Measurements from ENCODE around the gene SERPINH1.

The SERPINH1 gene

DNA sequence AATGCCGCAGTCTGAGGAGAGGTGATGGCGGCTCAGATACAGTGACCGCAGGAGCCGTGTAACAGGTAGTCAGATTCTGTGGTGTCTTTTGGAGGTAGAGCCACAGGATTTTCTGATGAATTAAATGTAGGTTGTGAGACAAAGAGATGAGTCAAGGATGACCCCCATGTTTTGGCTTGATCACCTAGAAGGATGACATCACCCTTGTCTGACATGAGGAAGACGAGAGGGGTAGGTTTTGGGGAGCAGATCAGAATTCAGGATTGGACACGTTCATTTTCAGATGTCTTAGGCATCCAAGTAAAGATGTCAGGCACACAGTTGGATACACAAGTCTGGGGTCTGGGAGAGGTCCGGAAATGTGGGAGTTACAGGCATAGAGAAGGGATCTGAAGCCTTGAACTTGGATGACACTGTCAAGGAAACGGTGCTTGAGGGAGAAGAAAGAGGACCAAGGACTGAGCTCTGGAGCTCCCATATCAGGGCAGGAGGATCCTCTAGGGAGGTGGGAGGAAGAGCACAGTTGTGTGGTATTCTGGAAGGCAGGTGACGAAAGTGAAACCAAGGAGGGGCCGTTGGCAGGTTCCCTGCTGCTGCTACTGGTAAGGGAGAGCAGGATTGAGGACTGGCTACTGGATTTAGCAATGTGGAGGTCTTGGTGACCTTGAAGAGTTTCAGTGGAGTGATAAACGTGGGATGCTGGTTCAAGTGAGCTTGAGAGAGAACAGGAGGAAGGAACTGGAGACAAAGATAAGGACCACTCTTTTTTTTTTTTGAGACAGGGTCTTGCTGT is 23.7 kb upstream of the SERPINH1 start:
- Mint-ChIP-seq H3K9me3 (no peaks in the 10 kb centered on the region), H3K36me3 (no peaks in the 10 kb centered on the region), H3K4me1 (peaks cover 25 to 34% of the 10 kb centered on the region in 2 donors), H3K4me3 (no peak overlapping the region), H3K27me3 (peaks cover 8 to 12% of the 10 kb centered on the region in 2 donors), H3K27ac (no peak overlapping the region)
- no peak for DNase-seq
- ATAC-seq (replicated peaks): no peak

DNA sequence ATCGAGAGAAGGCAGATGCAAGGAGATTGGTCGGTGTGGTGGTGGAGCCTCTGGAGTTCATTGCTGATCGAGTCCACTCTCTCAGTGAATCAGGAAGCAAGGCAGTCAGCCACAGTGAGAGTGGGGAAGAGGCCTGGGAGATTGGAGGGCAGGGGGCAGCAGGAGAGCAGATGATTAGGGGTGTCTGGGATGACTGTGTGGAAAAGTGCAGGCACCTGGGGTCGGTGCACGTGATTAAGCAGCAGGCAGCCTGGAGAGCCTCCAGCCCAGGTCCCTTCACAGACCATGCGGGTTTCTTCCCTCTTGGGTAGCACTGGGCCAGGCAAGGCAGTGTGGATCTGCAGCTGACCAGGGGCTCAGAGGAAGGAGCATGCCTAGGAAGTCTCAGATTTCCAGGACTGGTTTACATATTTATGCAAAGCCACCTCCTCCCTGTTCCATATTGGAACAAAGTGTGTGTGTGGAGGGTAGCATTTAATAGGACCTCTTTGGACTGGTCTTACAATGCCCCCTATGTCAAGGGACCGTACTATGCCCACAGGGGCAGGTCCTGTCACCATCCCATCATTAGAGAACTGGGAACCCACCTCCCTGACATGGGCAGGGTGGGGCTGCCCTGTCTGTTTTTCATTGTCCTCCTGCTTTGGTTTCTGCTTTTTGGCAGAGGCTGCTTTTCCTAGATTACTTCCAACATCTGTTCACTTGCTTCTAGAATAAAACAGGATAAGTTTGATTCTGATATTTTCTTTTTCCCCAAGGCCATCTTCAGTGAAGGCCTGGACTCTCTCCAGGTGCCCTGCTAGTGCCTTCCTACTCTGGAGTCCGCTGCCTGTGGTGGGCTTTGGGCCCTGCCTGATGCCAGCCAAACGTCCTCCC is 22.4 kb upstream of the SERPINH1 start:
- Mint-ChIP-seq H3K27ac (no peak overlapping the region), H3K27me3 (peaks cover 9 to 12% of the 10 kb centered on the region in 2 donors), H3K9me3 (no peaks in the 10 kb centered on the region), H3K36me3 (no peaks in the 10 kb centered on the region), H3K4me1 (peaks cover 25 to 30% of the 10 kb centered on the region in 2 donors), H3K4me3 (no peak overlapping the region)
- DNase-seq (no peak), ATAC-seq (replicated peaks) (no peak)

DNA sequence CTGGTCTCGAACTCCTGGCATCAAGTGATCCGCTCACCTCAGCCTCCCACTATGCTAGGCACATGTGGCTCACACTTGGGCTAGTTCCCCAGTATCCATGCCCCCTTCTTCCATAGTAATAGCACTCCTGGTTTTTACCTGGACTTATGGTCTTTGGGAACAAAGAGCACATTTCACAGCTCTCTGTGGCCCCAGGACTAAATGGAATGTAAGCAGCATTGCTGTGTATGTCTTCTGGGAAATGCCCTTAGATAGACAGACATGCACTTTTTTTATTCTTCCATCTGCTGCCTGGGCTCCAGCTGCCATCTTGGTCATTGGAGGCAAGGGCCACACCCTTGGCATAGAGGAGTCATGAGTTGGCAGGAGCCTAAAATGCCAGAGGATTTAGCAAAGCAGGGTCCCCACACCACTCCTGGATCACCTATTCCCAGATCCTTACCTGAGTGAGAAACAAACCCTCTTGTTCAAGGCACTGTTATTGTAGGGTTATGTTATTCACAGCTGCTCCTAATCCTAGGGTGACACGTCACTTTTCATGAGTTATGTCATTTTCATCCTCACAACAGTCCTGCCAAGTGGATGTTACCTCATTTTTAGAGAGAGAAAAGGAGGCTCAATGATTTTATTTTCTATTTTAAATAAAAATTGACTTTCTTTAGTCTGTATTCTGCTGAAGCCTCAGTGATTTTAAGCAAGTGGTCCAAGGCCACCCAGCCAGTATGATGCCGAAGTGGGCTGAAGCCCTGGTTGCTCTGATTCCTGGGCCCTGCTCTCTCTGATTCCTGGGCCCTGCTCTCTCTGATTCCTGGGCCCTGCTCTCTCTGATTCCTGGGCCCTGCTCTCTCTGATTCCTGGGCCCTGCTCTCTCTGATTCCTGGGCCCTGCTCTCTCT is 20.6 kb upstream of the SERPINH1 start:
- Mint-ChIP-seq H3K27me3 (peaks cover 9 to 18% of the 10 kb centered on the region in 2 donors), H3K4me3 (no peak overlapping the region), H3K27ac (no peak overlapping the region), H3K9me3 (no peaks in the 10 kb centered on the region), H3K4me1 (peaks cover 20 to 23% of the 10 kb centered on the region in 2 donors), H3K36me3 (no peaks in the 10 kb centered on the region)
- DNase-seq (no peak), ATAC-seq (replicated peaks) (no peak)

DNA sequence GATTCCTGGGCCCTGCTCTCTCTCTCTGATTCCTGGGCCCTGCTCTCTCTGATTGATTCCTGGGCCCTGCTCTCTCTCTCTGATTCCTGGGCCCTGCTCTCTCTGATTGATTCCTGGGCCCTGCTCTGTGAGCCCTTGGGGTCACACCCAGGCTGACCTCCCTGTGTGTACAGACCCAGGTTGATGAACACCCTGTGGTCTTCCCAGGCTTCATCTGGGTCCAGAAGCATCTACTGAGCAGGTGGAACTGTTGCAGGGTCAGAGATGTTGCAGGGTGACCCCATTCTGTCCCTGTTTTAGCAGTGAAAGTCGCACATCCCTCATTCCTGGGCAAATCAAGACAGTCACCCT is 20.0 kb upstream of the SERPINH1 start:
- no peaks in the 10 kb centered on the region for H3K9me3 Mint-ChIP-seq
- H3K4me3 Mint-ChIP-seq: no peak overlapping the region
- ATAC-seq (replicated peaks) (no peak), DNase-seq (no peak)
- no peaks in the 10 kb centered on the region for H3K36me3 Mint-ChIP-seq
- H3K4me1 Mint-ChIP-seq: peaks cover 15 to 17% of the 10 kb centered on the region in 2 donors
- peaks cover 13 to 24% of the 10 kb centered on the region in 2 donors for H3K27me3 Mint-ChIP-seq
- H3K27ac Mint-ChIP-seq: no peak overlapping the region

DNA sequence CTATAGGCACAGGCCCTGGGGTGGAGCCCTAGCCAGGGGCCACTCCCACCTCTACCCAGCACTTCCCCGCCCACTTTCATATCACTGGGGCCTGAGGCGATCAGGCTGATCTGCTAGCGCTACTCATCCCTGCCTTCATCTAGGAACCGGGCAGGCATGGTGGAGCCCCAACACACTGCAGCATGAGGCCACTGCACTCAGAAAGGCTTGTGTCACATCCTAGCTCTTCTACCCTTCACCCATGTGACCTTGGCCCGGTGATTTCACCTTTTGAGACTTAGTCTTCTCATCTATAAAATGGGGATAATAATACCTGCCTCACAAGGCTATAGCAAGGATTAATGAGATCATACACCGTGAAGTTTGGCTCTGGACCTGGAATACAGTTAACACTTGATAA is 18.2 kb upstream of the SERPINH1 start:
- H3K27me3 Mint-ChIP-seq: peaks cover 16 to 20% of the 10 kb centered on the region in 2 donors
- no peaks in the 10 kb centered on the region for H3K9me3 Mint-ChIP-seq
- no peak overlapping the region for H3K27ac Mint-ChIP-seq

DNA sequence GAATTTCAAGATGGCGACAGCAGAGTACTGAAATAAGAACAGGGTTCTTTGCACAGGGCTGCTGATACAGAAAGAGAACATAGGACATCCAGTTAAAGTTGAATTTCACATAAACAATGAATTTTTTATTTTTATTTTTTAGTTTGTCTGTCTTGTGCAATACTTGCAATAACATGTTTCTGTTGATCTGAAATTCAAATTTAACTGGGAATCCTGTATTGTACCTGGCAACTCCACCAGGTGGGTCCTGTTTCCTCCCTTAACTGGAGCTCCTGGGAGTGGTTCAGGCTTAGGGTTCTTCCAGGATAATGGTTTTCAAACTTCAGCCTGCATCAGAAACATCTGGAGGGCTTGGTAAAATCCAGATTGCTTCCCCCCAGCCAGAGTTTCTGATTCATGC is 14.9 kb upstream of the SERPINH1 start:
- H3K4me1 Mint-ChIP-seq: peaks cover 3 to 5% of the 10 kb centered on the region in 2 donors

More for the DNA sequence above, 18.2 kb upstream of the SERPINH1 start:
- peaks cover 3 to 5% of the 10 kb centered on the region in 2 donors for H3K4me1 Mint-ChIP-seq
- peak in 1 of 2 donors; percentile 27 for ATAC-seq (replicated peaks)
- no peaks in the 10 kb centered on the region for H3K36me3 Mint-ChIP-seq
- DNase-seq: no peak
- H3K4me3 Mint-ChIP-seq: no peak overlapping the region

DNA sequence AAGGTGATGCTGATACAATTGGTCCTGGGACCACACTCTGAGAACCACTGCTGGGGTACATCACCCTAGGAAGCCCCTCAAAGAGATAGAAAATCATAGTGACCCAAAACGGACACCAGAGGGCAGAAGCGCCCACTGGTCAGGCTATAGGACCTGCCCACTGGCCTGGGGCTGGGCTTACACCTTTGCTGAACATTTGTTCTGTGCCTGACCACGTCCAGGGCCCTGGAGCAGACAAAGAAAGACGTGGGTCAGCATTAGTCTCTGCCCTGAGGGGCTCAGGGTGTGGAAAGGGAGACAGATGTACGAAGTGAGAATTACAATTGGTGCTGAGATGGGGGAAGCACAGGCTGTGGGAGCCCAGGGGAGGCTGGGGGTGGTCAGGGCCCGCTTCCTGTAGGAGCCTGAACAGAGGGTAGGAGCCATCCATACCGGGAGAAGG is 14.4 kb upstream of the SERPINH1 start:
- Mint-ChIP-seq H3K27ac (peak overlapping the region; percentile 15), H3K9me3 (peaks cover 0 to 2% of the 10 kb centered on the region in 2 donors), H3K4me3 (no peak overlapping the region), H3K27me3 (peaks cover 13 to 20% of the 10 kb centered on the region in 2 donors), H3K4me1 (peaks cover 3 to 5% of the 10 kb centered on the region in 2 donors), H3K36me3 (no peaks in the 10 kb centered on the region)
- ATAC-seq (replicated peaks): peak; percentile 65 to 74
- DNase-seq: no peak

More for the DNA sequence above, 14.9 kb upstream of the SERPINH1 start:
- no peak for ATAC-seq (replicated peaks)
- H3K27ac Mint-ChIP-seq: no peak overlapping the region
- no peaks in the 10 kb centered on the region for H3K36me3 Mint-ChIP-seq
- no peak for DNase-seq
- peaks cover 13 to 20% of the 10 kb centered on the region in 2 donors for H3K27me3 Mint-ChIP-seq
- H3K4me3 Mint-ChIP-seq: no peak overlapping the region
- peaks cover 0 to 2% of the 10 kb centered on the region in 2 donors for H3K9me3 Mint-ChIP-seq

DNA sequence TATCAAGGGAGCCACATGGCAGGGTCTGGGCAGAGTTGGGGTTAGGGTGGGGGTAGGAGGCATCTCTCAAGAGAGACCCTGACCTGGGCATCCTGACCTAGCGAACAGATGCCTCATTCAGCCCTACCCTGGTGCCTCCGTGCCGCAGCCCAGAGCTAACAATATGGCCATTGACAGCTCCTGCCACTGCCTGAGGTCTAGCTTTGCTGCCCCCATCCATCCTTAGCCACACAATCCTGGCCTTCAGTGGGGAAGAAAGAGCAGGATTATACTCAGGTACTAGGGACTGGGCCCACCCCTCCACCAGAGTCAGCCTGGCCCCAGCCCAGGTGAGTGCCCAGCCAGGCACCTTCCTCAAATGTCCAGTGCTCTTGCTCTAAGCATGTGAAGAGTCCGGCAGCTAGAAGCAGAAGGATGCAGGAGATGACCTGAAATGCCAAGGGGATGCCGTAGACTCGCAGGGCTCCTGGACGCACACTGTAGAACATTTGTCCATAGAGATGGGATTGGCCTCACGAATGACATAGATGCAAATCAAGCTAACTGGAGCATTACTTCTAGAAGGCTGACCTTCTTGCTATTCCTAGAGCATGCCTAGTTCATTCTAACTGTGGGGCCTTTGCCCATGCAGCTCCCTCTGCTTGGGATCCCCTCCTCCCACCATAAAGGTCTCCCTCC is 13.3 kb upstream of the SERPINH1 start:
- DNase-seq (no peak), ATAC-seq (replicated peaks) (no peak)
- peaks cover 0 to 2% of the 10 kb centered on the region in 2 donors for H3K9me3 Mint-ChIP-seq
- H3K27ac Mint-ChIP-seq: no peak overlapping the region
- H3K4me1 Mint-ChIP-seq: peaks cover 3 to 5% of the 10 kb centered on the region in 2 donors
- H3K4me3 Mint-ChIP-seq: no peak overlapping the region
- no peaks in the 10 kb centered on the region for H3K36me3 Mint-ChIP-seq
- H3K27me3 Mint-ChIP-seq: peaks cover 13 to 16% of the 10 kb centered on the region in 2 donors

DNA sequence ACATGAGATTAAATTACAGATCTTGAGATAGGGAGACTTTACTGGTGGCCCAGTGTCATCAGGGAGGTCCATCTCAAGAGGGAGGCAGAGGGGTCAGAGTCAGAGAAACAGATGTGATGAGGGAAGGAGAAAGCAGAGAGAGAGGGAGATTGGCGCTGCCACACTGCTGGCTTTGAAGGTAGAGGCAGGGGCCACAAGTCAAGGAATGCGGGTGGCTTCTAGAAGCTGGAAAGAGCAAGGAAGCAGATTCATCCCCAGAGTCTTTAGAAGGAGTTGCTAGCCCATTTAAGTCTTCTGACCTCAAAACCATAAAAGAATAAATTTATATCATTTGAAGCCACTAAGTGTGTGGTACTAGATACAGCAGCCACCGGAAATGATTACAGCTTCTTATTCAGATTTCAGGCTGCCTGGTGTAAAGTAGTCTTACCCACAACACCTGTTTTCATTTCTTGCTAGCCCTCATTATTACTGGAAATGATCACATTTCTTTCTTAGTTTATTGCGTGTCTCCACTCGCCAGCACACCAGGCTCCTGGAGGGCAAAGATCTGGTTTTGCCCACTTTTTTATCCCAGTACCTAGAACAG is 12.6 kb upstream of the SERPINH1 start:
- H3K4me3 Mint-ChIP-seq: no peak overlapping the region
- ATAC-seq (replicated peaks) (no peak), DNase-seq (no peak)
- no peak overlapping the region for H3K27ac Mint-ChIP-seq
- peaks cover 0 to 2% of the 10 kb centered on the region in 2 donors for H3K9me3 Mint-ChIP-seq
- H3K4me1 Mint-ChIP-seq: peaks cover 3 to 5% of the 10 kb centered on the region in 2 donors
- H3K27me3 Mint-ChIP-seq: peaks cover 13 to 16% of the 10 kb centered on the region in 2 donors
- H3K36me3 Mint-ChIP-seq: no peaks in the 10 kb centered on the region

DNA sequence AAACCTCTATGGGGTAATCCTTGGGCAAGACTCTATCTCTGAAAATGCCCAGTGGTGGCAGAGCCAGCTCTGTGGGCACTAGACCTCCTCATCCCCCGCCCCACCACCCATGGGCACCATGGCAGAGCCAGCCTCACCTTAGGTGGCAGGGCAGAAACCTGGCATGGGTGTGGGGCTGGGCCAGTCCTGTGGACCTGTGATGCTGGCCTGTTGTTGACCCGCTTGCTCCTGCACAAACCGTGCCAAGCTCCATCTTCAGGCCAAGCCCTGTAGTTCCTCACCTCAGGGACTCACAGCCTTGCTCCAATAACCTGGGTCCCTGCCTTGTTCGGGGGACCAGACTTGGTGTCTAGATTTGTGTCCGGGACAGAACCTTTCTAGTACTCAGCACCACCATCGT is 8.9 kb upstream of the SERPINH1 start:
- Mint-ChIP-seq H3K27me3 (peaks cover 6 to 27% of the 10 kb centered on the region in 2 donors), H3K4me1 (no peaks in the 10 kb centered on the region), H3K4me3 (no peak overlapping the region), H3K27ac (no peak overlapping the region), H3K9me3 (peaks cover 0 to 2% of the 10 kb centered on the region in 2 donors), H3K36me3 (no peaks in the 10 kb centered on the region)
- ATAC-seq (replicated peaks): no peak
- DNase-seq: no peak

DNA sequence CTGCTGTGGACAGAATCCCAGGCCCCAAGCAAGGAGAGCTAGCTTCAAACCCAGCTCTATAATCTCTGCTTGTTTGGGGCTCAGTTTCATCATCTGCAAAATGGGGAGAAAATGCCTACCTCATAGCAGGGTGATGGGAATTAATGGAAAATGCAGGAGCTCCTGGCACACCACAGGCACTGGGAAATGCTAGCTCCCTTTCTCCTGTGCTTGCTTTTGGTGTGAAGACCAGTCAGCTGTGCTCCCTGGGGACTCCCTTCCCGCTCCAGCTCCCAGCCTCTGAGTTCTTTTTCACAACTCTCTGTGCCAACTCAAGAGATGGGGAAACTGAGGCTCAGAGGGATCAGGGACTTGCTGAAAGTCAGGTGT is 8.2 kb upstream of the SERPINH1 start:
- Mint-ChIP-seq H3K4me1 (no peaks in the 10 kb centered on the region), H3K36me3 (no peaks in the 10 kb centered on the region), H3K27me3 (peaks cover 6 to 27% of the 10 kb centered on the region in 2 donors), H3K9me3 (peaks cover 0 to 2% of the 10 kb centered on the region in 2 donors), H3K4me3 (no peak overlapping the region), H3K27ac (no peak overlapping the region)
- no peak for ATAC-seq (replicated peaks)
- no peak for DNase-seq

DNA sequence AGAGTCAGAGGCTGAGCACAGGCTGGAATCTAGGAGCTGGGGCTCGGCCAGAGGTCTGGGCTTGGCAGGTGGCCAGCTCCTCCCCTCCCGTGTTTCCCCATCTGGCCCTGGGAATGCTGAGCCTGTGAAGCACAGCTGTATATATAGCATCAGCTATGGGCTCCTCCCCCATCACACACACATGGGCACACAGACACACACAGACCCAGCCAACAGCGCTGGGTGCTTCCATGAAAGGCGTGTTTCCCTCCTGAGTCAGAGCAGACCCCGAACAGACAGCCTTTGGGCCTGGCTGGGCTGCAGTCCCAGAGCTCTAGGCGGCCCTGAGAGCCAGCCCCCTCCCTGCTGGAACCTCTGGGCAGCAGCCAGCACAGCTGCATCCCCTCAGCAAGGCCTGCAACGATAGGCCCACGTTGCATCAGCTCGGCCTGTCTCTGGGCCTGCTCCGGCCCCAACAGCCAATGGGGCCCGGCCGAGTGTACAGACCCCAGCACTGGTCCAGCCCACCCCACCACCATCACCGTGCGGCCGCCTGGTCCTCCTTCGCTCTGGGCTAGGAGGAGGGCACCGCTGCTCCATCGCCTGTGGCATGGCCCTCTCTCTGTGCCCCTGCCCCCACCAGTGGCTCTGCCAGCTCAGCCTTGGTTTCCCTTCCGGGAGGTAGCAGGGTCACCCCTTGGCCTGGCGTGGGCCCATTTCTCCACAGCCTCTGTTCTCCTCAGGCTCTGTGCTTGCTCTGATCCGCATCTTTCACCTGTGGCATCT is 7.6 kb upstream of the SERPINH1 start:
- DNase-seq: no peak
- Mint-ChIP-seq H3K9me3 (no peaks in the 10 kb centered on the region), H3K36me3 (no peaks in the 10 kb centered on the region), H3K4me3 (no peak overlapping the region), H3K27ac (no peak overlapping the region), H3K4me1 (no peaks in the 10 kb centered on the region), H3K27me3 (peaks cover 9 to 31% of the 10 kb centered on the region in 2 donors)
- no peak for ATAC-seq (replicated peaks)

All from stimulated activated naive B cell treated with anti-CD40 and anti-IgM and Interleukin-4, amounts not matched to agents 10 μg/mL and 1 μg/mL and 100 μg/mL, for 72 hours (primary cell).